Endothelial cell (in vitro differentiated cells): ENCODE results near the gene CROCC. TPM values are rescaled to one million over a fixed set of nuclear protein-coding genes. Genes with fewer than 3 reads are reported as not detected.
A peak's percentile ranks its signal among the peaks of the same experiment; 100 is the strongest.
"Not testable (repeated sequence)": the region's sequence is repeated elsewhere in the genome, so short reads cannot be mapped to it uniquely, and the experiment has no call there.

Experiments used
- DNase-seq: peaks from one replicate; pipeline ENCODE4 v3.0.0; 2021; ENCODE audit warnings: low spot score
- H3K27ac Mint-ChIP-seq: one replicate; pipeline ENCODE4 v1.8.0; 2021; ENCODE audit warnings: mixed read lengths, inconsistent platforms; ENCODE audit not compliant: unreplicated experiment
- H3K27me3 Mint-ChIP-seq: one replicate; pipeline ENCODE4 v1.8.0; 2021; ENCODE audit warnings: mild to moderate bottlenecking, moderate library complexity, mixed read lengths, inconsistent platforms; ENCODE audit not compliant: unreplicated experiment
- H3K36me3 Mint-ChIP-seq: one replicate; pipeline ENCODE4 v1.8.0; 2021; ENCODE audit warnings: mild to moderate bottlenecking, low read depth, mixed read lengths, inconsistent platforms; ENCODE audit not compliant: unreplicated experiment
- H3K4me1 Mint-ChIP-seq: one replicate; pipeline ENCODE4 v1.8.0; 2021; ENCODE audit warnings: mild to moderate bottlenecking, mixed read lengths, inconsistent platforms; ENCODE audit not compliant: unreplicated experiment
- H3K4me3 Mint-ChIP-seq: one replicate; pipeline ENCODE4 v1.8.0; 2021; ENCODE audit warnings: mild to moderate bottlenecking, mixed read lengths, inconsistent platforms; ENCODE audit not compliant: unreplicated experiment
- H3K9me3 Mint-ChIP-seq: one replicate; pipeline ENCODE4 v1.8.0; 2021; ENCODE audit warnings: mixed read lengths, inconsistent platforms; ENCODE audit not compliant: unreplicated experiment
- total RNA-seq: library from RNA; stranded (reverse); fragmentation: NEBNext Ultra II Directional; extraction: Animal tissue kit (Norgen Biotek cat#: 25700); gene quantifications from one replicate; pipeline ENCODE4 v1.2.1, GENCODE V29; 2021; ENCODE audit not compliant: unreplicated experiment
- TF ChIP-seq, protein P1 (sequence below): fragments of 200-600 bp; sonication (generic); IDR thresholded peaks from one replicate; pipeline ENCODE4 v1.5.0; 2021; ENCODE audit warnings: antibody characterized with exemption; ENCODE audit not compliant: unreplicated experiment

CROCC gene
- total RNA-seq, 1 donor from 2014 or later: 38.9 TPM

DNA sequence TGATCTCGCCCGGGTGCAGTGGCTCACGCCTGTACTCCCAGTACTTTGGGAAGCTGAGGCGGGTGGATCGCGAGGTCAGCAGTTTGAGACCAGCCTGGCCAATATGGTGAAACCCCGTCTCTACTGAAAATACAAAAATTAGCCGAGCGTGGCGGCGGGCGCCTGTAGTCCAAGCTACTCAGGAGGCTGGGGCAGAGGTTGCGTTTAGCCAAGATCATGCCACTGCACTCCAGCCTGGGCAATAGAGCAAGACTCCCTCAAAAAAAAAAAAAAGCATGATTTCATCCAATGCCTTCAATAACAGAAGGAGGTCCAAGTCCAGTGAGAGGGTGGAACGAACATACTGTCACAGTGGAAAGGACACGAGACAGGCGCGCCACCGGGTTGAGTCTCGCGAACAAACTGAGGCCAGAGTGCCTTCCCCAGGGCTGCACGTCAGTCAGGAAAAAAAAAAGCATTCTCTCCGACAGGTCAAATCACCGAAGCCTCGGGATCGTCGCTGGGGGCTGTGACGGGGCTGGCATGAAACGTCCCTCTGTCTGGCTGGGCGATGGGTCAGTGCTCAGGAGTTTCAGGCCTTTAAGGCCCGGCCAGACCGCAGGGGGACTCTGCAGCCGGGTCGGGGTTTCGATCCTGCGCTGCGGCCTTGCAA lies 8.4 kb upstream of the CROCC start:
- peaks cover 21% of the 10 kb centered on the region for H3K4me1 Mint-ChIP-seq
- no peaks in the 10 kb centered on the region for H3K9me3 Mint-ChIP-seq
- H3K36me3 Mint-ChIP-seq: peaks cover 11% of the 10 kb centered on the region
- TF ChIP-seq, protein P1, sequence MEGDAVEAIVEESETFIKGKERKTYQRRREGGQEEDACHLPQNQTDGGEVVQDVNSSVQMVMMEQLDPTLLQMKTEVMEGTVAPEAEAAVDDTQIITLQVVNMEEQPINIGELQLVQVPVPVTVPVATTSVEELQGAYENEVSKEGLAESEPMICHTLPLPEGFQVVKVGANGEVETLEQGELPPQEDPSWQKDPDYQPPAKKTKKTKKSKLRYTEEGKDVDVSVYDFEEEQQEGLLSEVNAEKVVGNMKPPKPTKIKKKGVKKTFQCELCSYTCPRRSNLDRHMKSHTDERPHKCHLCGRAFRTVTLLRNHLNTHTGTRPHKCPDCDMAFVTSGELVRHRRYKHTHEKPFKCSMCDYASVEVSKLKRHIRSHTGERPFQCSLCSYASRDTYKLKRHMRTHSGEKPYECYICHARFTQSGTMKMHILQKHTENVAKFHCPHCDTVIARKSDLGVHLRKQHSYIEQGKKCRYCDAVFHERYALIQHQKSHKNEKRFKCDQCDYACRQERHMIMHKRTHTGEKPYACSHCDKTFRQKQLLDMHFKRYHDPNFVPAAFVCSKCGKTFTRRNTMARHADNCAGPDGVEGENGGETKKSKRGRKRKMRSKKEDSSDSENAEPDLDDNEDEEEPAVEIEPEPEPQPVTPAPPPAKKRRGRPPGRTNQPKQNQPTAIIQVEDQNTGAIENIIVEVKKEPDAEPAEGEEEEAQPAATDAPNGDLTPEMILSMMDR: no peak
- H3K27me3 Mint-ChIP-seq: peaks cover 19% of the 10 kb centered on the region
- no peak for DNase-seq
- peak overlapping the region; percentile 87 for H3K4me3 Mint-ChIP-seq
- peak overlapping the region; percentile 36 for H3K27ac Mint-ChIP-seq

DNA sequence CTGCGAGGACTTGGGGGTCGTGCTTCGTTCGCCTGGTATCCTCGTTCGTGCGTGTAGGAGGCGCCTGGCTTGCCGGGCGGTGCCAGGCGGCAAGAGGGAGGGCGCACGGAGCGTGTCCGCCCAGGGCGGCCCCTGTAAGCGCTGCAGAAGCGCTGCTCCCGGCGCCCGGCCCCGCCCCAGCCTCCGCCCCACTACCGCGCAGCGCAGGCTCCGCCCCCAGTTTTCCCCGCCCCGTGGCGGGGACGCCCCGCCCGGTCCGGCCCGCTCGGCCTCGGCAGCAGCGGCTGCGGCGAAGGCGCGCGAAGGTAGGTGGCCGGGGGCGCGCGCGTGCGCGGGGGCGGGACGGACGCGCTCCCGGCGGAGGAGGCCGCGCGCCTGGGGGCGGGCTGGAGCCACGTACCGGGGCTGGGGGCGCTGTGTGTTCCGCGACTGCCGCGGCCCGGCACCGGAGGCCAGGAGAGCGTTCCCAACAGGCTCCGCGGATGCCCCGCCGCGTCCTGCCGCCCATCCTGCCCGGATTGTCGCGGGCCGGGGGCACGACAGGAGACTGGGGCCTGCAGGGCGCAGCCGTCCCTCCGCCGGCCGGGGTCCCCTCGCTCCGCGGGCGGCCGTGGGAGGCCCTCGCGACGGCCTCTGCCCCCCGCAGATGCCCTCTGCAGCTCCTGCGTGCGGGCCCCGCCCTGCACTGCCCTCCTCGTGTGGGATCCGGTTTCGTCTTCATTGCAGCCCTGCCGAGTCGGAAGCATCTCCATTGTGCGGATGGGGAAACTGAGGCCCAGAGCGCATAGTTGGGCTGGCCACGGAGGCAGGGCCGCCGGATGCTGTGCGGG lies 7.7 kb upstream of the CROCC start:
- peaks cover 23% of the 10 kb centered on the region for H3K27me3 Mint-ChIP-seq
- H3K4me1 Mint-ChIP-seq: peaks cover 21% of the 10 kb centered on the region
- no peak overlapping the region for H3K27ac Mint-ChIP-seq
- TF ChIP-seq, protein P1: no peak
- H3K4me3 Mint-ChIP-seq: peak overlapping the region; percentile 90
- H3K9me3 Mint-ChIP-seq: no peaks in the 10 kb centered on the region
- peak; percentile 100 for DNase-seq
- peaks cover 11% of the 10 kb centered on the region for H3K36me3 Mint-ChIP-seq

DNA sequence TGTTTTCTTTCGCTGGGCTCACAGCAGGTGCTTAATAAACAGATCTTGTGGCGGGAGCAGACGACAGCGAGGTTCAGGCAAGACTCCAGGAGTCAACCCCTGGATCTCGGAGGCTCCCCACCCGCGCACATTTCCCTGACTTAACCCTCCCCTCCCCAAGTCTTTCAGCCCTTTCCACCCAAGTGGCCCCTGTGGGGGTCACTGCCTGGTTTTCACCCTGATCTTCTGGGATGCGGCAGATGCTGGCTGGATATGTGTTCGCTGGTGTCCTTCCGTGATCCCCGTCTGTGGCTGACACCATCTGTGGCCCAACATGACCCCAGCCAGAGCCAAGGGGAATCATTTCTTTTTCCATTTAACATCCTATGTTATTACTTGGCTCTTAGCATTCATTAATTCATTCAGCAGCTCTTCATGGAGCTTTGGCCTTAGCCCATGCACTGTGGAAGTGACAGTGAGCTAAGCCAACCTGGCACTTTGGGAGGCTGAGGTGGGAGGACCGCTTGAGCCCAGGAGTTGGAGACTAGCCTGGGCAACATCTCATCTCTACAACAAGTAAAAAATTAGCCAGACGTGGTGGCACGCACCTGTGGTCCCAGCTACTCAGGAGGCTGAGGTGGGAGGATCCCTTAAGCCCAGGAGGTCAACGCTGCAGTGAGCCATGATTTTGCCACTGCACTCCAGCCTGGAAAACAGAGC lies 6.7 kb upstream of the CROCC start:
- peaks cover 17% of the 10 kb centered on the region for H3K4me1 Mint-ChIP-seq
- peaks cover 23% of the 10 kb centered on the region for H3K27me3 Mint-ChIP-seq
- H3K4me3 Mint-ChIP-seq: peak overlapping the region; percentile 90
- not testable (repeated sequence) for H3K9me3 Mint-ChIP-seq, H3K27ac Mint-ChIP-seq, DNase-seq
- peaks cover 11% of the 10 kb centered on the region for H3K36me3 Mint-ChIP-seq

DNA sequence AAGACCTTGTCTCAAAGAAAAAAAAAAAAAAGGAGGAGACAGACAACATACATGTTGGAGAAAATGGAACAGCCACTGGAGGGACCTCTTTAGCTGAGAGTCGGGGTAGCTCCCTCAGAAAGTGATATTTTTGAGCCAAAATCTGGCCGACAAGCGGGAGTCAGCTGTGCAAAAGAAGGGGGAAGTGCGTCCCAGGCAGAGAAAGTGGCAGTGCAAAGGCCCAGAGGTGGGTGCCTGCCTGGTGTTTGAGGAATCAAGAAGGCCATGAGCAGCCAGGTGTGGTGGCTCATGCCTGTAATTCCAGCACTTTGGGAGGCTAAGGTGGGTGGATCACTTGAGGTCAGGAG lies 6.1 kb upstream of the CROCC start:
- Mint-ChIP-seq H3K36me3 (peaks cover 11% of the 10 kb centered on the region), H3K27ac (no peak overlapping the region), H3K27me3 (peaks cover 23% of the 10 kb centered on the region), H3K9me3 (no peaks in the 10 kb centered on the region), H3K4me1 (peaks cover 17% of the 10 kb centered on the region), H3K4me3 (no peak overlapping the region)
- no peak for DNase-seq
- TF ChIP-seq, protein P1: no peak

GRCh38 chr1:16916036-16916880 lies 5.5 kb upstream of the CROCC start:
- Mint-ChIP-seq H3K4me3 (peak overlapping the region; percentile 68), H3K36me3 (peaks cover 11% of the 10 kb centered on the region), H3K27me3 (peaks cover 26% of the 10 kb centered on the region), H3K27ac (peak overlapping the region; percentile 10), H3K4me1 (peaks cover 21% of the 10 kb centered on the region)
- H3K9me3 Mint-ChIP-seq, DNase-seq: not testable (repeated sequence)
